Subcutaneous adipose tissue (tissue), 4 donors: ENCODE results near the gene NNT. TPM values are rescaled to one million over a fixed set of nuclear protein-coding genes. Genes with fewer than 3 reads are reported as not detected.

Experiments
- CTCF ChIP-seq: fragments of 450-650 bp; IDR thresholded peaks from one replicate; pipeline ENCODE4 v1.5.1; 2016; ENCODE audit warnings: low read depth, mild to moderate bottlenecking, control low read depth, antibody characterized with exemption, moderate library complexity
- total RNA-seq, 4 donors: library from RNA; depleted of rRNA; stranded (reverse); fragments of >200 nt; gene quantifications; one replicate each; pipeline ENCODE4 v1.1.0, GENCODE V29; 2016

The NNT gene
- total RNA-seq, 4 donors from 2014 or later = 93.8 to 136 (median 102) TPM

GRCh38 chr5:43608406-43608805, 5.4 kb downstream of the NNT start:
- no peak for TF ChIP-seq CTCF

- TF ChIP-seq CTCF = no peak
Observed at GRCh38 chr5:43609752-43610151, 6.8 kb downstream of the NNT start.

GRCh38 chr5:43613370-43613769, 10.4 kb downstream of the NNT start:
- no peak for TF ChIP-seq CTCF

GRCh38 chr5:43615445-43616184, 12.6 kb downstream of the NNT start:
- no peak for TF ChIP-seq CTCF

GRCh38 chr5:43616535-43616934, 13.6 kb downstream of the NNT start:
- no peak for TF ChIP-seq CTCF

GRCh38 chr5:43619380-43619779, 16.4 kb downstream of the NNT start:
- TF ChIP-seq CTCF = no peak

GRCh38 chr5:43619911-43620310, 16.9 kb downstream of the NNT start:
- TF ChIP-seq CTCF = no peak
